Stimulated activated CD8-positive, alpha-beta memory T cell treated with anti-CD3 and anti-CD28 coated beads, Interleukin-12 subunit alpha, Interleukin-12 subunit beta, amount 100 ng/mL, for 4 hours (primary cell): ENCODE data around the gene CFAP20.
"Not testable (repeated sequence)": the region's sequence is repeated elsewhere in the genome, so short reads cannot be mapped to it uniquely, and the experiment has no call there.

ENCODE experiments used
- DNase-seq: peaks from one replicate; pipeline ENCODE4 v3.0.0-alpha.2; 2020; ENCODE audit warnings: low read depth

The CFAP20 gene

GRCh38 chr16:58096249-58096648, 32.9 kb downstream of the CFAP20 start:
- no peak for DNase-seq

- not testable (repeated sequence) for DNase-seq
These were observed 33.6 kb downstream of the CFAP20 start for GRCh38 chr16:58095575-58095960.

- DNase-seq: no peak
These were observed 34.2 kb downstream of the CFAP20 start for GRCh38 chr16:58094791-58095574.

DNA sequence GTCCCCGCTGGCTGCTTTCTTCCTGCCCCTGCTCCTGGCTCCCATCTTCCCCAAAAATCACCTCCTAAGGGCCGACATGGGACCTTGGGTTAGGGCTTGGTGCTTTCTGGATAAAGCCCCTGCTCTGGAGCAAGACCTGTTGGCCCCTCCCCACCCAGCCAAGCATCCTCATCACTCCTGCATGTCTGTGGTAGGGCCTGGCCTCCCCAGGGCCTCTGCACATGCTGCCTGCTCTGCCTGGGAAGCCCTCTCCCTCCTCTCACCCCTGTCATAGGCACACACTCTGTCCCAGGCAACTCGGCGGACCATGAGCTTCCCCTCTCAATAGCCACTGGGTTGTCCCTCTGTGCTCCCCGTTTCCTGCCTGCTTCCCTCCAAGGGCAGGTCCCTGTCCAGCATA, 35.2 kb downstream of the CFAP20 start:
- no peak for DNase-seq

DNA sequence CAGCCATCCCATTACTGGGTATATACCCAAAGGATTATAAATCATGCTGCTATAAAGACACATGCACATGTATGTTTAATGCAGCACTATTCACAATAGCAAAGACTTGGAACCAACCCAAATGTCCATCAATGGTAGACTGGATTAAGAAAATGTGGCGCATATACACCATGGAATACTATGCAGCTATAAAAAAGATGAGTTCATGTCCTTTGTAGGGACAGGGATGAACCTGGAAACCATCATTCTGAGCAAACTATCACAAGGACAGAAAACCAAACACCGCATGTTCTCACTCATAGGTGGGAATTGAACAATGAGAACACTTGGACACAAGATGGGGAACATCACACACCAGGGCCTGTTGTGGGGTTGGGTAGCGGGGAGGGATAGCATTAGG, 38.8 kb downstream of the CFAP20 start:
- not testable (repeated sequence) for DNase-seq

- no peak for DNase-seq
These were observed 41.1 kb downstream of the CFAP20 start for GRCh38 chr16:58088091-58088490.

- DNase-seq: no peak
These were observed 41.8 kb downstream of the CFAP20 start for GRCh38 chr16:58087209-58087913.

DNA sequence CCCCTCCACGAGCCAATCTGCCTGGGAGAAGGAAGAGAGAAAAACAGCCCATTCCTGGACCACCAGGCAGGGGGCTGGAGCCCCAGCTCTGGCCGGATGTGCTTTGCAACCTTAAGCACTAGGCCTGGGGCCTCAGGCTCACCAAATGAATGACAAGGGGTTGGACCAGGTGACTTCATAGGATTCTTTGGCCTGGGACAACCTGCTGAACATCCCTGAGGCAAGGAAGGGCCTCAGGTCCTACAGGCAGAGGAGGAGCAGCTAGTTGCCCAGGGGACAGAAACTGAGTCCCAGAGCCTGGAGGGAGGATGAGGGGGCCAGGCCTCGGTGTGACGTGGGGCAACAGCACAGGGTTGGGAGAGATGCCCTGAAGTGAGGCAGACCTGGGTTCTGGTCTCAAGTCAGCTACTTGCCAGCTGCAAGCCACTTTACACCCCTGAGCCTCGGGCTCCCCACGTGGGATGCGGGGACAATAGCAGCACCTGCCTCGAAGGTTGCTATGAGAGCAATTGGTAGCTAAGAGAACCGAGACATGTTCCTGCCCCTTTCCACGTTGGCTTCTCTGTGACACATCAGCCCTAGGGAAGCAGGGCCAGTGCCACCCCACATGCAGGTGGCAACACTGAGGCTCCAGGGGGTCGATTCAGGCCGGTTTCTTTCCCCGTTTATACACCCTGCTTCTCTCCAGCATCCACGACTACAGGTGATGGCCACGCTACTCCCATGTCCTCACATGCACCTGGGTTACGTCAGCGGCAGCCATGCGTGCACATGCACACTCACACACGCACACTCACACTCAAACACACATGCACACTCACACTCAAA, 42.6 kb downstream of the CFAP20 start:
- DNase-seq: no peak

DNA sequence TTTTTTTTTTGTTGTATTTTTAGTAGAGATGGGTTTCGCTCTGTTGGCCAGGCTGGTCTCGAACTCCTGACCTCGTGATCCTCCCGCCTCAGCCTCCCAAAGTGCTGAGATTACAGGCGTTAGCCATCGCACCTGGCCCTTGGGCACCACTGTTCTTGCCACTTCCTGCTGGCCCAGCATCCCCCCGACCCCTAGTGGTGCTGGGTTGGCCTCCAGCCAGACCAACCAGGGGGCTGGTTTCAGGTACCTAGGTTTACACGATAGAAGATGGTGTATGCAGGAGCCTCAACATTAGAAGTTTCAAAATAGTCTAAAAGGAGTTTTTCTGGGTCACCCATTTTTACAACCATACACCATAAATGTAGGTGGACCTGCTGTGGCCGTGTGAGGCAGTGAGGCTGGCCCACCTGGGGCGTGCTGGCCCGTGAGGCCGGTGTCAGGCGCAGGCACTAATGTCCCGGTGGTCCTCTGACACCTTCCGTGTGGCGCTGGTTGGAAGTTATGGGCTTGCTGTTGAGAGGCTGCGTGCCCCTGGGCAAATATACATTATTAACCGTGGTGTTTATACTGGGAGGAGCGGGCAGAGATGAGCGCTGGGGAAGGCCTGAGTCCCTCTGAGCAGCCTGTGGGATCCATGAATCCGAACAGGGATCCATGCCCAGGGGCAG, 43.5 kb downstream of the CFAP20 start:
- no peak for DNase-seq

- DNase-seq: no peak
These were observed 44.0 kb downstream of the CFAP20 start for GRCh38 chr16:58085171-58085570.

GRCh38 chr16:58084635-58085034, 44.5 kb downstream of the CFAP20 start:
- no peak for DNase-seq

GRCh38 chr16:58082381-58082780, 46.8 kb downstream of the CFAP20 start:
- DNase-seq: no peak

GRCh38 chr16:58080657-58081056, 48.5 kb downstream of the CFAP20 start:
- not testable (repeated sequence) for DNase-seq

GRCh38 chr16:58077796-58078195, 51.4 kb downstream of the CFAP20 start:
- no peak for DNase-seq

DNA sequence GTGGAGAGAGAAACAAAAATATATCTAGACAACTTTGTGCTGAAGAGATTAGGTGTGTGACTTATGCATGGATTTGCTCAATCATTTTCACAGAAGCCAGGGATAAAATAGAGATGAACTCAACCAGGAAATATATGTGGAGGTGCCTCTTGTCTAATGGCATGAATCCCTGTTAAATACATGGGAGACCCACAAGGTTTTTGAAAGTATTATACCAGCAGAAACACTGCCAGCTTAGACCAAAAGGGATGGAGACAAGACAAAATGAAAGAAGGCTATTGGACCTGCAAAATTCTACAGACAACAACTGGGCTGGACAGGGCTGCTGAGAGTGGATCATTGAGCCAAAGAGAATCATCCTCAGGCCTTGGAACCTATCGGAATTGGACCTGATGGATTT, 52.7 kb downstream of the CFAP20 start:
- no peak for DNase-seq

DNA sequence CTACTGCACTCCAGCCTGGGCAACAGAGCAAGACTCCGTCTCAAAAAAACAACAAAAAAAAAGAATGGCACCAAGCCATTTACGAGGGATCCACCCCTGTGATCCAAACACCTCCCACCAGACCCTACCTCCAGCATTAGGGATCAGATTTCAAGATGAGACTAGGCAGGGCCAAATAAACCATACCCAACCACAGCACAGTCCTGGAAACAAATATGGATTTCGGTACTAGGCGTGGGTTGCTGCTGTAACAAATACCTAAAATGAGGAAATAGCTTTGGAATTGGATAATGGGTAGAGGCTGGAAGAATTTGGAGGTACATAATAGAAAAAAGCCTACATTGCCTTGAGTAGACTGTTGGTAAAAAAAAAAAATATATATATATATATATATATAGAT, 54.5 kb downstream of the CFAP20 start:
- DNase-seq: no peak

GRCh38 chr16:58073086-58073485, 56.1 kb downstream of the CFAP20 start:
- not testable (repeated sequence) for DNase-seq

- DNase-seq: not testable (repeated sequence)
These were observed 57.0 kb downstream of the CFAP20 start for GRCh38 chr16:58072134-58072533.

DNA sequence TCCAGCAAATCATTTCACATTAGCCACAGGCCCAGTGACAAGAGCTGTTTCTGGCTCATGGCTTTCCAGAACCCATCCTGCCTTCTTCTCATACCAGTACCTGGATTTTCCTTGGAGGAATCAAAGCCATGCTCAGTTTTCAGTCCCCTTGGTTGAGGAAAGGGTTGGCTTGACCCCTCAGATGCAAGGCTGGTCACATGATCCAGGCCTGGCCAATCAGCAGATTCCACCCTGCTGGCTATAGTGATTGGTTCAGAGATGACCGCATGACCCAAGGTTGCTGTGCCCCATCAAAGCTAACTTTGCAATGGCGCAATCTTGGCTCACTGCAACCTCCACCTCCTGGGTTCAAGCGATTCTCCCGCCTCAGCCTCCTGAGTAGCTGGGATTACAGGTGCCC, 58.6 kb downstream of the CFAP20 start:
- DNase-seq: no peak
